Measurements from ENCODE around the gene NMNAT2. TPM values are rescaled to one million over a fixed set of nuclear protein-coding genes. Genes with fewer than 3 reads are reported as not detected.
A peak's percentile ranks its signal among the peaks of the same experiment; 100 is the strongest.

NMNAT2 gene
- total RNA-seq, 2 donors from 2014 or later, result 1.7 to 5.1 TPM

- Histone ChIP-seq H3K4me1 (ENCODE audit: control insufficient read depth, insufficient read depth, low read length) (no peaks in the 10 kb centered on the region), H3K9me3 (ENCODE audit: control insufficient read depth, low read length) (peaks cover 37% of the 10 kb centered on the region), H3K27ac (ENCODE audit: low read depth, low read length) (no peak overlapping the region), H3K27me3 (ENCODE audit: control insufficient read depth, insufficient read depth, low read length, poor library complexity, severe bottlenecking) (peaks cover 95% of the 10 kb centered on the region), H3K36me3 (ENCODE audit: control insufficient read depth, insufficient read depth, low read length) (no peaks in the 10 kb centered on the region), H3K9ac (ENCODE audit: extremely low read depth, low read length, poor library complexity, severe bottlenecking) (no peak overlapping the region), H3K4me3 (ENCODE audit: low read length) (no peak overlapping the region)
- Mint-ChIP-seq H3K36me3 (ENCODE audit: low read depth) (peaks cover 3% of the 10 kb centered on the region), H3K4me3 (no peak overlapping the region), H3K9me3 (peaks cover 35% of the 10 kb centered on the region), H3K27me3 (ENCODE audit: insufficient read depth) (peaks cover 79% of the 10 kb centered on the region), H3K27ac (no peak overlapping the region), H3K4me1 (no peaks in the 10 kb centered on the region)
- 82% methylated on average over 1 of the region's 1 CpG; no CpG with 5 or more reads in 1 of the 2 experiments for WGBS, 2 experiments (ENCODE audit: insufficient coverage in 1 of 2, insufficient read length in 1 of 2)
- no peak for TF ChIP-seq CTCF (conservative IDR thresholded peaks at IDR 0.05)
- DNase-seq, result no peak
Observed at GRCh38 chr1:183255073-183255472, 163.1 kb downstream of the NMNAT2 start.

GRCh38 chr1:183251959-183252450, 166.2 kb downstream of the NMNAT2 start:
- H3K27ac Mint-ChIP-seq, result no peak overlapping the region
- no peaks in the 10 kb centered on the region for H3K4me1 Mint-ChIP-seq
- DNase-seq, result peak; percentile 17
- H3K4me3 ChIP-seq (ENCODE audit: low read length), result no peak overlapping the region
- TF ChIP-seq CTCF (conservative IDR thresholded peaks at IDR 0.05), result no peak
- peaks cover 95% of the 10 kb centered on the region for H3K27me3 ChIP-seq (ENCODE audit: control insufficient read depth, insufficient read depth, low read length, poor library complexity, severe bottlenecking)
- no peak overlapping the region for H3K4me3 Mint-ChIP-seq
- peaks cover 79% of the 10 kb centered on the region for H3K27me3 Mint-ChIP-seq (ENCODE audit: insufficient read depth)
- H3K36me3 ChIP-seq (ENCODE audit: control insufficient read depth, insufficient read depth, low read length), result no peaks in the 10 kb centered on the region
- H3K27ac ChIP-seq (ENCODE audit: low read depth, low read length), result no peak overlapping the region
- no peak overlapping the region for H3K9ac ChIP-seq (ENCODE audit: extremely low read depth, low read length, poor library complexity, severe bottlenecking)
- H3K4me1 ChIP-seq (ENCODE audit: control insufficient read depth, insufficient read depth, low read length), result no peaks in the 10 kb centered on the region
- H3K36me3 Mint-ChIP-seq (ENCODE audit: low read depth), result peaks cover 5% of the 10 kb centered on the region
- peaks cover 40% of the 10 kb centered on the region for H3K9me3 ChIP-seq (ENCODE audit: control insufficient read depth, low read length)
- WGBS, 2 experiments (ENCODE audit: insufficient coverage in 1 of 2, insufficient read length in 1 of 2), result 89 to 100% methylated on average over 2 to 7 of the region's 8 CpGs
- H3K9me3 Mint-ChIP-seq, result peaks cover 41% of the 10 kb centered on the region

DNA sequence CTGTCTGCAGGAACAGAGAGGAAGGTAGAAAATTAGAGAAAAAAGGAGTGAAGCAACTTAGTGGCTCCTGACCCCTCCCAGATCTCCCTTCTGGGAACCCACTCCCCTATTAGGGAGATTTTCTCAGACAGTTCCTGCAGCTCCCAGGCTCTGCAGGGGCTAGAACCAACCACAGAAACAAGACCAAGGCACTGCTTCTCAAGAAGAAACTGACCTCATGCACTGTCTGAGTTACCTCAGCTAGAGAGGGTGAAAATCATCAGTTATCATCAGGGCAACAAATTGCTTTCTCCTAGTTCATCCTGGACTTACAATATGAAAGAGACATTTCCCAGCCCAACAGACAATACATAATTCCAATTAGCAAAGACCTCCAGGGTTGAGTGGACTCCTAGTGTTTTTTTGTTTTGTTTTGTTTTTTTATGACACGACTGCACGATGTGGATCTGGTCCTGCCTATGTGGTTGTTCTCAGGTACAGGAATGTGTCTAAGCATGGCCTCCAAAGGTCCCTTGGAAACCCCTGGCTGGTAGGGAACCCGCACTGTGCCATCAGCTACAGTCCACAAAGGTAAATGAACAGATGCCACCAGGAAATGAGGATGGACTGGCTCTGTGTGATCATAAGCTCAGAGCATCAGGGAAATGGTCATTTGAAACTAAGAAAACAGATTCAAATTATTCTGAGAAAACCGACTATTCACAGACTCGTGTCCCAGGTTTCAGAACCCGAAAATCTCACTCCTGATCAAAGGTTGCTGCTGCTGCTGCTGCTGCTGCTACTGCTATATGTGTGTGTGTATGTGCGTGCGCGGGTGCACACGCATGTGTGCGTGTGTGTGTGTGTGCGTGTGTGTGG, 166.8 kb downstream of the NMNAT2 start:
- peaks cover 5% of the 10 kb centered on the region for H3K36me3 Mint-ChIP-seq (ENCODE audit: low read depth)
- DNase-seq, result no peak
- 95 to 97% methylated on average over 10 to 12 of the region's 12 CpGs for WGBS, 2 experiments (ENCODE audit: insufficient coverage in 1 of 2, insufficient read length in 1 of 2)
- Histone ChIP-seq H3K27me3 (ENCODE audit: control insufficient read depth, insufficient read depth, low read length, poor library complexity, severe bottlenecking) (peaks cover 96% of the 10 kb centered on the region), H3K9me3 (ENCODE audit: control insufficient read depth, low read length) (peaks cover 40% of the 10 kb centered on the region), H3K36me3 (ENCODE audit: control insufficient read depth, insufficient read depth, low read length) (no peaks in the 10 kb centered on the region), H3K9ac (ENCODE audit: extremely low read depth, low read length, poor library complexity, severe bottlenecking) (no peak overlapping the region), H3K4me3 (ENCODE audit: low read length) (no peak overlapping the region), H3K27ac (ENCODE audit: low read depth, low read length) (no peak overlapping the region), H3K4me1 (ENCODE audit: control insufficient read depth, insufficient read depth, low read length) (no peaks in the 10 kb centered on the region)
- no peaks in the 10 kb centered on the region for H3K4me1 Mint-ChIP-seq
- H3K27ac Mint-ChIP-seq, result no peak overlapping the region
- H3K9me3 Mint-ChIP-seq, result peaks cover 41% of the 10 kb centered on the region
- H3K27me3 Mint-ChIP-seq (ENCODE audit: insufficient read depth), result peaks cover 85% of the 10 kb centered on the region
- H3K4me3 Mint-ChIP-seq, result no peak overlapping the region
- no peak for TF ChIP-seq CTCF (conservative IDR thresholded peaks at IDR 0.05)
